ENCODE data around the gene PRAME.

Gene PRAME

GRCh38 chr22:22574361-22574760 is 15.3 kb upstream of the PRAME start:
- DNase-seq: no peak
- TF ChIP-seq CTCF (IDR thresholded peaks at IDR 0.05; ENCODE audit: low read depth, low read length): no peak
- no peaks in the 10 kb centered on the region for H3K27me3 ChIP-seq
- peaks cover 5% of the 10 kb centered on the region for H3K4me1 ChIP-seq
- no peaks in the 10 kb centered on the region for H3K9me3 ChIP-seq
- H3K4me3 ChIP-seq (ENCODE audit: low read depth, low read length): no peak overlapping the region
- no peaks in the 10 kb centered on the region for H3K36me3 ChIP-seq

- TF ChIP-seq CTCF (IDR thresholded peaks at IDR 0.05; ENCODE audit: low read depth, low read length): no peak
- H3K9me3 ChIP-seq: no peaks in the 10 kb centered on the region
- H3K4me3 ChIP-seq (ENCODE audit: low read depth, low read length): no peak overlapping the region
- no peaks in the 10 kb centered on the region for H3K4me1 ChIP-seq
- no peaks in the 10 kb centered on the region; the same call in 1 of the 2 replicates for H3K27me3 ChIP-seq
- H3K36me3 ChIP-seq: no peaks in the 10 kb centered on the region
- no peak for DNase-seq
These were observed 14.2 kb upstream of the PRAME start for GRCh38 chr22:22573047-22573889.

GRCh38 chr22:22571862-22572261 is 12.8 kb upstream of the PRAME start:
- Histone ChIP-seq H3K4me1 (no peaks in the 10 kb centered on the region), H3K27me3 (no peaks in the 10 kb centered on the region; the same call in 1 of the 2 replicates), H3K4me3 (ENCODE audit: low read depth, low read length) (no peak overlapping the region), H3K36me3 (no peaks in the 10 kb centered on the region), H3K9me3 (no peaks in the 10 kb centered on the region)
- no peak for TF ChIP-seq CTCF (IDR thresholded peaks at IDR 0.05; ENCODE audit: low read depth, low read length)
- no peak for DNase-seq

- H3K4me1 ChIP-seq: no peaks in the 10 kb centered on the region
These were observed 12.4 kb upstream of the PRAME start for GRCh38 chr22:22571429-22571828.

GRCh38 chr22:22569218-22569617 is 10.2 kb upstream of the PRAME start:
- Histone ChIP-seq H3K4me3 (ENCODE audit: low read depth, low read length) (no peak overlapping the region), H3K4me1 (no peaks in the 10 kb centered on the region), H3K9me3 (no peaks in the 10 kb centered on the region), H3K27me3 (no peaks in the 10 kb centered on the region; the same call in 1 of the 2 replicates), H3K36me3 (no peaks in the 10 kb centered on the region)
- DNase-seq: no peak
- TF ChIP-seq CTCF (IDR thresholded peaks at IDR 0.05; ENCODE audit: low read depth, low read length): no peak

More at GRCh38 chr22:22571429-22571828, 12.4 kb upstream of the PRAME start:
- no peaks in the 10 kb centered on the region; the same call in 1 of the 2 replicates for H3K27me3 ChIP-seq
- H3K36me3 ChIP-seq: no peaks in the 10 kb centered on the region
- no peak for DNase-seq
- no peaks in the 10 kb centered on the region for H3K9me3 ChIP-seq
- no peak for TF ChIP-seq CTCF (IDR thresholded peaks at IDR 0.05; ENCODE audit: low read depth, low read length)
- no peak overlapping the region for H3K4me3 ChIP-seq (ENCODE audit: low read depth, low read length)

- TF ChIP-seq CTCF (IDR thresholded peaks at IDR 0.05; ENCODE audit: low read depth, low read length): no peak
- Histone ChIP-seq H3K4me3 (ENCODE audit: low read depth, low read length) (no peak overlapping the region), H3K27me3 (no peaks in the 10 kb centered on the region; the same call in 1 of the 2 replicates), H3K36me3 (no peaks in the 10 kb centered on the region), H3K4me1 (no peaks in the 10 kb centered on the region), H3K9me3 (no peaks in the 10 kb centered on the region)
- DNase-seq: no peak
These were observed 6.9 kb upstream of the PRAME start for GRCh38 chr22:22565981-22566380.
